ENCODE data around the gene RPA1.

The RPA1 gene

DNA sequence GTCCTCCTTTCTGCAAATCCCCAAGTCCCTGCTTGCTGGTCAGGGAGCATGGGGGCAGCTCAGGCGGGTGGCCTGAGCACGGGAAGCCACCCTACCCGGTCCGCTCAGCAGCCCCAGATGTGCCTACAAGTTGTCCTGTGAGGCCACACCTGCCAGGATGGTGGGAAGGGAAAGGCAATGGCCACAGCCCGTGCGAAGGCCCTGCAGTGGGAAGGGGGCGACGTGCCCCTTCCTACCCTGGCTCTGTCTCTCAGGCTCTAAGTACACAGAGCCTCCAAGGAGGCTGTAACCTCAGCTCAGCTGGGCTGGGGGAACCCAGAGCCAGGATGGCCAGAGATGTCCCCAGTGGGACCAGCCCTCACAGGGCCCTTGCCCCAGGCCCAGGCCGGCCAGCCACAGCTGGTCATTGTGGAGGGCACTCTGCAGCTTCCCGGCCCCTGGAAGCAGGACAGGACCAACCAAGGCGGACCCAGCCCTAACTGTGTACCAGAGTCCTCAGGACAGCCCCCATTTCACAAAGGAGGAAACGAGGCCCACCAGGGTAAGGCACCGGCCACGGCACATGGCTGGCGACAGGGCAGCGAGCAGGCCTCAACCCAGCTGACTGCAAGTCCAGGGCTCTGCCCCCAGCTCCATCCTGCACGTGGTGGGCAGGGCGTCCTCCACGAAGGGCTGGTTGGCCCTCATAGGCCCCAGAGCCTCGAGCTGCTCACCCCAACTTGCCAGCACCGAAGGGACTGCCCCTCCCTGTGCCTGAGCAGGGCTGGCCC is 113.0 kb downstream of the RPA1 start:
- no peak for DNase-seq

DNA sequence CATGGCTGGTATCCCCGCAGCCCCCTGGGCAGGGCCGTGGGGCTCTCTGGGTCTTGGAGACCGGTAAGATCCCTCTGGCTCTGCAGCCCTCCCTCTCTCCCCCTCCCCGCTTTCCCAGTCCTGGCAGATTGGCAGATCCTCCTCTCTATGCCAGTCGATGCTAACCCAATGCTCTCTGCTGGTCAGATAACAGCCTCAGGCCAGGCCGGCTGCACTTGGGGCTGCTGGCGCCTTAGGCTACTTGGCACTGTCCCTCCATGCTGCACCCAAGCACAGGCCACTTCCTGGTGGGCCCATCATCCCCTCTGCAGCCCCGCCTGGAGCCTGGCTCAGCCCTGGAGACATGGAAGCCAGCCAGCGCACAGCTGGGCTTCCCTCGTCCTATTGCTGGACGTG is 113.6 kb downstream of the RPA1 start:
- no peak for DNase-seq

DNA sequence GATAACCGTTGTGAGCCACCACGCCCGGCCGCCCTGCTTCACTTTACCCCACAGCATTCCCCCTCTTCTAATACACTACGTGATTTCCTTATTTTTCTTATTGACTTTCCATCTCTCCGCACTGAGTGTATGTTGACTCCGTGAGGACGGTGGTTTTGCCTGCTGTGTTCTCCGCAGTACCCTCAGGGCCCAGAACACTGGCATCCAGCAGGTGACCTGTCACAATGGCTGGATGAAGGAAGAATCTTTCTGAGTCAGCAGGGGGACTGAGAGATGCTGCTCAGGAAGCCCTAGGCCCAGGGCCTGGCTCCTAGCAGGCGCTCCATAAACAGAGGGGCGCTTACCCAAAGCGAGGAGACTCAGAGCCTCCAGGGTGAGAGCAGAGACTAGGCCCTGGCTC is 115.8 kb downstream of the RPA1 start:
- no peak for DNase-seq

DNA sequence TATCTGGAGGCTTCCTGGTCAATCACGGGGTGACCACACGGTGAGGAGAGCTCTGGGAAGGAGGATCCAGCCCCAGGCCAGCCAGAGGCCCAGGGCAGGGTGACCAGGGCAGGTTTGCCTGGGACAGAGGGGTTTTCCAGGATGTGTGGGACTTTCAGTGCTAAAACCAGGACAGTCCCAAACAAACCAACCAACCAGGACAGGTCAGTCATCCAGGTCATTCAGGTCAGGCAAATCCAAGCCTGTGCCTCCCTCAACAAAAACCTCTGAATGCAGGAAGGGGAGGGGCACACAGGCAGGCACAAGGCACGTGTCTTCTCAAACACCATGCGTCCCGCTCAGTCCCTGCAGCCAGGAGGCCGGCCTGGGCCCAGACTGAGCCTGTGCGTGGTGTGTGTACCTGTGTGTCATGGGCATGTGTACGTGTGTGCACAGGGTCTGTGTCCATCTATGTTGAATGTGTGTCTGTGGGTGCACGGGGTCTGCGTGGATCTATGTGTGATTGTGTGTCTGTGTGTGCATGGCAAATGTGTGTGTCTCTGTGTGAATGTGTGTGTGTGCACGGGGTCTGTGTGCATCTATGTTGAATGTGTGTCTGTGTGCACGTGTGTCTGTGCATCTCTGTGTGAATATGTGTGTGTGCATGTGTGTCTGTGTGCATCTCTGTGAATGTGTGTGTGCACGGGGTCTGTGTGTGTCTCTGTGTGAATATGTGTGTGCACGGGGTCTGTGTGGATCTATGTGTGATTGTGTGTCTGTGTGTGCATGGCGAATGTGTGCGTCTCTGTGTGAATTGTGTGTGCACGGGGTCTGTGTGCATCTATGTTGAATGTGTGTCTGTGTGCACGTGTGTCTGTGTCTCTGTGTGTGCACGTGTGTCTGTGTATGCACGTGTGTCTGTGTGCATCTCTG is 116.5 kb downstream of the RPA1 start:
- no peak for DNase-seq

DNA sequence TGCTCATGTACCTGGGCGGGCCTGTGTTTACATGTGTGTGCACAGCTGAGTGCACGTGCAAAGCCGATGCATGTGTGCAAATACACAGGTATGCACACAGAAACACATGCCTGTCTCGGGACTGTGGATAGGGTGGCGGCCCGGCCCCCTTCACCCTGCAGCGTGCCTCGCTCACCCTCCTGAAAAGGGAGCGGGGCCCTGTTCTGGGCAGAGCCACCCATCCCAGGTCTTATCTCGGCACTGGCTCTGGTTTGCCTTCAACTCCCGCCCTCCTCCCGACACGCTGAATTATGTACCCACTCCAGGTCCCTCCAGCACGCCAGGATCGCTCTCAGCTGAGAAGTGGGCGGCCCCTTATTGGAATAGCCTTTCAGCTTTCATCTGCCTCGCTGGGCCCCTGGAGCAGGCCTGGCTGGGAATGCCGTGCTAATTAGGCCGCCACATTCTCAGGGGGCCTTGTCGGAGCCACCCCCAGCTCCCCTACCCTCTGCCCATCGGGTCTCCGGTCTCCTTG is 117.5 kb downstream of the RPA1 start:
- DNase-seq: no peak

DNA sequence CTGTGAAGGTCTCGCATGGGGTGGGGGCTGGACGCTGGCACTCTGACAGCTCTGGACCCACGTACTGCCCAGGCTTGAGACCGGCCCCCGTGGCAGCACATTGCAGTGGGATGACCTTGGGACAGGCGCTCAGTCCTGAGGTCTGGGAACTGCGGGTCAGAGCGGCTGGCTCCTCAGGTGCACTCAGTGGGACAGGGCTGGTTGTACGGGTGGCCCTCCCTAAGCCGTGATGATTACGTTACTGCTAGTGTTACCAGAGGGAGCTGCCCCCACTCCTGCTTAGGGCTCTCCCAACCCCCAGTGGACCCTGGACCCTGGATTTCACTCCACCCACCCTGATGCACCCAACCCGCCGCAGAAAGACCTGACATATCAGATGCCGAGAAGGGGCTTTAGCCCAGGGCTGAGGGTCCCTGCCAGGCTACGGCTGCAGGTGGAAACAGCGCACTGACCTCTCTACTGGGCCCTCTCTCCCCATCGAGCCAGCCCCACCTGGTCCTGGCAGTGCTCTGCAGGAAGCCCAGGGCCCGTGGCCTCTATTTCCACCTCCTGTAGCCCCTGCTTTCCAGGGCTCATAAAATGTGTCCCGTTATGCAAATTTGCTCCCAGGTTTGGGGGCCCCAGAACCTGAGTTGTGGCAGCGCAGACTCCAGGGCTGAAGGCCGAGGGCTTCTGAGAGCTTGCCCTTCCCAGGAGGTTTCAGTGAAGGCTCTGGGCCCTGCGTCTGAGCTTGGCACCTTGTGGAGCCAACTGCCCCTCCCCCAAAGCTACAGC is 118.1 kb downstream of the RPA1 start:
- no peak for DNase-seq

DNA sequence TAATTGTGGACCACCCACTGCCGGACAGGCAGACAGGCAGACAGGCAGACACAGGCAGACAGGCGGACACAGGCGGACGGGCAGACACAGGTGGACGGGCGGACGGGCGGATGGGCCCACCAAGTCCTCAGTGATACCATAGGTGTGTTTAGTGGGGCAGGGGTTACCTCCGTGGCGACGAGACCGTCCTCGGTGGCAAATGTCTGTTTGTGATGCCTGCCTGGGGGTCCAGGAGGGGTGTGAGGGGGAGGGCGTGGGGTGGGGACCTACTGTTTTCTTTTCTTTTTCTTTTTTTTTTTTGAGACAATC is 118.7 kb downstream of the RPA1 start:
- no peak for DNase-seq
